ENCODE measurements around the gene PNPO.
"Not testable (repeated sequence)": the region's sequence is repeated elsewhere in the genome, so short reads cannot be mapped to it uniquely, and the experiment has no call there.

The PNPO gene

DNA sequence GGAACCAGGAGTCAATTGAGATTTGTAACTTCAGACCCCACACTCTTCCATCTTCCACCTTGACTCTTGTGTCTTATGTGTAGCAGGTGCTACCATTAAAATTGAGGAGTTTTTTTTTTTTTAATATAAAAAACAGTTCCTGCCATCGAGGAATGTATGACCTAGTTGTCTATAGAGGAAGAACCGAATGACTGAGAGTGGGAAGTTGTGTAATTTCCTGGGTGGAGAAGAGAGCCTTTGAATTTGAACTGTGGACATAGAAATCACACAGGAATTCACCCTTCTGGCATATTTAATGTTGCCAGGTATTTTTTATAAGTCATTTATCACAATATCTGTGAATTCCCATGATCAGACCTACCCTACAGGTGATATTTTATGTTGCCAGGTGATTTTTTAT lies 23.4 kb upstream of the PNPO start:
- DNase-seq (ENCODE audit: low read depth, low spot score) = no peak

DNA sequence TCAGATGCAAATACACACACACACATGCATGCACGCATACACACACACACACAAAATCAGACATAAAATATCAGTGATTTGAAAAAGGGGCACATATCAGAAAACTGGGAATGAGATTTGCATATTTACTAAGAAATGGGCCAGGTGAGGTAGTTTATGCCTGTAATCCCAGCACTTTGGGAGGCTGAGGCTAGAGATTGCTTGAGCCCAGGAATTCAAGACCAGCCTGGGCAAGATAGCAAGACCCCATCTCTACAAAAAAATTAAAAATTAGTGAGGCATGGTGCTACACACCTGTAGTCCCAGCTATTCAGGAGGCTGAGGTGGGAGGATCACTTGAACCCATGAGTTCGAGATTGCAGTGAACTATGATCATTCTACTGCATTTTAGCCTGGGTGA lies 22.4 kb upstream of the PNPO start:
- no peak for DNase-seq (ENCODE audit: low read depth, low spot score)

DNA sequence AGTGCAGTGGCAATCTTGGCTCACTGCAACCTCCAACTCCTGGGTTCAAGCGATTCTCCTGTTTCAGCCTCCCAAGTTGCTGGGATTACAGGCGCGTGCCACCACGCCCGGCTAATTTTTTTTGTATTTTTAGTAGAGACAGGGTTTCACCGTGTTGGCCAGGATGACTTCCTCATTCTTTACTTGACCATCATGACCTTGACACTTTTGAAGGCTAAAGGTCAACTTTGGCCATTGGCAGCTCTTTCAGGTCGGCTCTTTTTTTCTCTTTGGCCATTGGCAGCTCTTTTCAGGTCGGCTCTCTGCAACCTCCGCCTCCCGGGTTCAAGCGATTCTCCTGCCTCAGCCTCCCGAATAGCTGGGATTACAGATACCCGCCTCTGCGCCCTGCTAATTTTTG lies 21.5 kb upstream of the PNPO start:
- DNase-seq (ENCODE audit: low read depth, low spot score) = not testable (repeated sequence)

DNA sequence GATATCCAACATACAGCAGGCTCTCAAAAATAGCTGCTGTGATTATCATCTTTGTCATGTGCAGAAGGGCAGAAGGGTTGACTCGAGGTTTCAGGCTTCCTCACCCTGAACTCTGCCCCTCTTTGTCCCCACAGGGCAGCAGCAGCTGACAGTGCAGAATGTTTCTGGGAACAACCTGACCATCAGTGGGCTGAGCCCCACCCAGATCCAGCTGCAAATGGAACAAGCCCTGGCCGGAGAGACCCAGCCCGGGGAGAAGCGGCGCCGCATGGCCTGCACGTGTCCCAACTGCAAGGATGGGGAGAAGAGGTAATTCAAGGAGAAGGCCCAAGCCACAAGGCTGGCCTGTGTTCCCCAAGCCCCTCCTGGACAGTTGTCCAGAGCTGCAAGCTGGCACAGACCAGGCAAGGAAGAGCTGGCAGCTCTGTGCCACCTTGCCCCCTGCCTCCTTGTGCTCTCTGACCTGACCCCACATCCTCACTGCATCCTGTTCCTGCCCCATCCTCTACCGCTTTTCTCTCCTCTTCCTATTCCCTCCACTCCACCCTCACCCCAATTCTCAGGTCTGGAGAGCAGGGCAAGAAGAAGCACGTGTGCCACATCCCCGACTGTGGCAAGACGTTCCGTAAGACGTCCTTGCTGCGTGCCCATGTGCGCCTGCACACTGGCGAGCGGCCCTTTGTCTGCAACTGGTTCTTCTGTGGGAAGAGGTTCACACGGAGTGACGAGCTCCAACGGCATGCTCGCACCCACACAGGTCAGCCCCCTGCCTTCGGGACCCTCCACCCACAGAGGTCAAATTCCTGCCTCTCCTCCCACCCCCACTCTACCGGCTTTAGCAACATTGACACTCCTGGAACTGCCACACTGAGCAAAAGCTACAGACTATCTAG lies 16.3 kb upstream of the PNPO start:
- DNase-seq (ENCODE audit: low read depth, low spot score) = no peak

DNA sequence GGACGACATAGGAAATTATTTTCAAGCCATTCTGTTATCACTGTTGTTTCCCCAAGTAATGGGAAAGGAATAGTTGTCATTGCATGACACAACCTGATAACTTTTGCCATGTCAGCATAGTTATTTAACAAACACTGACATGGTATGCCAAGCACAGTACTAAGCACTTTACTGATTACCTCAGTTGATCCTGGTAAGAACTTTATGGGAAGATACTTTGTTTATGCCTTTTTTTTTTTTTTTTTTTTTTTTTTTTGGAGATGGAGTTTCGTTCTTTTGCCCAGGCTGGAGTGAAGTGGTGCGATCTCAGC lies 15.7 kb upstream of the PNPO start:
- DNase-seq (ENCODE audit: low read depth, low spot score) = no peak

DNA sequence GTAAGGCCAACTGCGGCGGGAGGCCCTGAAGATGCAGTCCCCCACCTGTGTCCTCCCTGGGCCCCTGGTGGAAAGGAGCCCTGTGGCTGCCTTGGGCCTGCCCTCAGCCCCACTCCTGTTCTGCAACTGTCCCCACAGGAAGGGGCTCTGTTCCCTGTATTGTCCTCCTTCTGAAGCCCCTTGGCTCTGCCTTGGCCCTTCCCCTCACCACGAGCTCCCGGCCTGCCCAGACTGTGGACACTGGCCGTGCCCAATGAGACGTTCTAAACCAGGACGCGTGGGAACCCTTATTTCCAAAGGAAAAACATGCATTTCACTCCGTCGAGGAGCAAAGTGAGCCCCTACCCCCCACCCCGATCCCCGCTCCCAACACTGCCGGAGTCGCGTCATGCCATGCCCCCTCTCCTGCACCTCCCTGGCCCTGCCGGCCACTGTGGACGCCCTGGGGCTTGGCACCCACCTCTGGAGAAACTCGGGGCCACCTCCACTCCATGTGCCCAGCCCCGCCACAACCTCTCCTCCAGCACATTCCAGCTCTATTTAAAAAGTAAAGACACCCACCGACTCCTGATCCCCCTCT lies 13.5 kb upstream of the PNPO start:
- no peak for DNase-seq (ENCODE audit: low read depth, low spot score)

DNA sequence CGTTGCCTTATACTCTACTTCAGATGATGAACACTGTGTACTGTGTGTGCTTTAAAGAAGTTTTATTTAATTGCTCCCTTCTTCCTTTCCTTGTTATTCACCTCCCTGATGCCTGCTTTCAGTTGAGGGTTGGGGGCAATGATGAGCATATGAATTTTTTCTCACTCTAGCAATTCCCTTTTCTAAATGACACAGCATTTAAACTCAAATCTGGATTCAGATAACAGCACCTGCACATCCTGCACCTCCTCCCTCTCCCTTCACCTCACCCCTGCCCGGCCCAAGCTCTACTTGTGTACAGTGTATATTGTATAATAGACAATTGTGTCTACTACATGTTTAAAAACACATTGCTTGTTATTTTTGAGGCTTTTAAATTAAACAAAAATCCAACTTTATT lies 13.0 kb upstream of the PNPO start:
- DNase-seq (ENCODE audit: low read depth, low spot score) = no peak

DNA sequence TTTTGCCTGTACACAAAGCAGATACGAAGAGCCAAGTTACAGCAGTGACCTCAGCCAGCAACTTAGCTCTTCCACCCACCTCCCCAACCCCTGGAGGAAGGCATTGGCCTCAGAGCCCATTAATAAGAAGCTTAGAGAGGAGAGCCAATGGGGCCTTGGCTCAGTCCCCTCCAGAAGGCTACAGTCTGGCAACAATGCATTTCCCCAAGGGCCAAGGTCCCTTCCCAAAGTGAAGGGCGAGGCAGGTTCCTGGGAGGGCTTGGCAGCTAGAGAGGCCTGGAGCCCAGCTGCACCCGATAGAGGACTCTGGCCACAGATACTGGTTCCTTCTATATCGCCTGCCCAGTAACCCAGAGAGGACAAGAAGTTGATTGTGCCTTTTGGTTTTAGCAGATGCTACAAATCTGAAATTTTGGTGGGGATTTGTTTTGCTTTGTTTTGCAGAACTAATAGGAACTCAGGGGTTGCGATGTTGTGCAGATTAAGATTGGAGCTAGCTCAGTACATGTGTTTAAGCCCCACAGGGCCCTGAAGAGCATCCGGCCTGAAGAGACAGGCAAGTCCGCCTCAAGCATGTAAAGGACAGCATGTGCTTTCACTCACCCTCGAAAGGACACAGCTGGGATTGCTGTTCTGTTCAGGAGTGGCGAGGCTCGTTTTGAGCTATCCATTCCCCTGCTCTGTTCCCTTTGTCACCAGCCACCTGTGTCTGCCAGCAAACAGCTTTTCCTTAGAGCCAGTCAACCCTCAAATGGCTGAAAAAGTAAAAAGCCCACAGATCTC lies 12.0 kb upstream of the PNPO start:
- no peak for DNase-seq (ENCODE audit: low read depth, low spot score)

DNA sequence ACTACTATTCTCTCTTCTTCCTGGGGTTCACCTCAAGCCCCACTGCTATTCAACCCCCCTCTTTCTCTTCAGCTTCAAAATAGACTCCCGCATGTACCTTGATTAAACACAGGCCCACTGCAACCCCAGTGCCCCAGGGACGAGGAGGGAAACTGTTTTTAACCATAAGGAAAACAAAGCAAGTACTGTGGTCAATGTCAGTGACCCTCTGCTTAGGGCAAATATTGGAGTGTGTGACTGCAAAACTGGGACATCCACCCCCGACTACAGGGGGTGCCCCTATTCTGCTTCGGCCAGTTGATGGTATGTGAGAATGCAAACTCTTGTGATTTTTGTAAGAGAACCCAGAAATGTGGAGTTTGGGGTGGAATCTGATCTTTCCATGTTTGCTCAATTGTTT lies 9.5 kb upstream of the PNPO start:
- DNase-seq (ENCODE audit: low read depth, low spot score) = no peak

DNA sequence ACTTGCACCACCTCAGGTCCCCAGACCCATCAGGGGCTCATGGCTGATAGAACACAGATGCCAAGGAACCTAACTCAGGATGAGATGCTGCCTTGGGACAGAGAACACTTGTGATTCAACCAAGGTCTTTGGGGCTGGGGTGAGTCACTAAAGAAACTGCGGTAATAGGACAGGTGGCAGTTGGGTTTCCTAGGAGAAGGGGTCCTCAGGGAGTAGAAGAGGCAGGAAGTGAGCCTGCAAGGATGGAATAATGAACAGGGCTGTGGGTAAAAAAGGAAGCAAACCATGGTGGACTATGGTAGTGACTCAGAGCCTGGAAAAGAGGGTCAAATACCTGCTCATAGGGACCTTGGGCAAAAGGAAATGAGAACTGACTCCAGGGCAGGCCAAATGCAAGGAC lies 6.5 kb upstream of the PNPO start:
- DNase-seq (ENCODE audit: low read depth, low spot score) = no peak

DNA sequence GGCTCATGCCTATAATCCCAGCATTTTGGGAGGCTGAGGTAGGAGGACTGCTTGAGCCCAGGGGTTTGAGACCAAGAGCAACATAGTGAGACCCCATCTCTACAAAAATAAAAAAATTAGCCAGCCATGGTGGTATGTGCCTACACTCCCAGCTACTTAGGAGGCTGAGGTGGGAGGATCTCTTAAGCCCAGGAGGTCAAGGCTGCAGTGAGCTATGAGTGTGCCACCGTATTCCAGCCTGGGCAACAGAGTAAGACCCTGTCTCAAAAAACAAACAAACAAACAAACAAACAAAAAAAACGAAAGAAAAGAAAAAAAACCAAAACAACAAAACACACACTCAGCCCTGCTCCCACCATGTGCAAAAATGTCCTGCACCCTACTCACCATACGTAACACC lies 5.9 kb upstream of the PNPO start:
- not testable (repeated sequence) for DNase-seq (ENCODE audit: low read depth, low spot score)

DNA sequence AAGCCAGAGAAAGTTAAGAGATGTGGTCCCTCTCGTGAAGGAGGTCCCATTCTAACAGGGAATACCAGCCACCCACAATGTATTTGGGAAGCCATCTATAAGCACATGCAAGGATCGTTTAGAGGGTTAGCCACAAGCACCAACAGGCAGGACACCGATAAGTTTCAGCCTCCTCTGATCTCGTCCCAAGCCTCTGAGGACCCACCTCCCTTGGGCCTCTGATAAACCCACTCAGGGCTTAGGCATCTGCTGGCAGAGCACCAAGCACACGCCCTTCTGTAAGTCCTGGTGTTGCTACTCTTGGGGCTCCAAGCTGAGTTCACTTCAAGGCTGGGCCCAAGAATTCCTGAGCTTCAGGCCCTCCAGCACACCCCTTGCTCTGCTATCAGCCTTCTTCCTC lies 5.4 kb upstream of the PNPO start:
- DNase-seq (ENCODE audit: low read depth, low spot score) = no peak

DNA sequence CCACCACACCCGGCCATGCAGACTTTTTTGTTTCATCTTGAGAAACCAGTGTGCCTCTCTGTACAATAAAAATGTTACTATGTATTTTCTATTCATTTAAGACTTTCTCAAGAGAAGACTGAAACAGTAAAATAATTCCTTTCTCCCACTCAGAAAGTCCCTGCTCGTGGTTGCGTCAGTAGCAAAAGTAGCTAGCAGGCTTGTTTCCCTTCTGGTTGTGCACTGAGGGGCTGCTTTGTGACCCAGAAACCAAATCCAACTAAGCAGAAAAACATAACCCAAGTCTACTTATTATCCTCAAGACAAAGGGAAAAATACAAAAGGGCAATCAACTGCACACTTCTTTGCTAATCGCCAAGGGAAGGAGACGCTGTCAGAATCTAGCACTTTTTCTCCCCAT lies 3.4 kb upstream of the PNPO start:
- DNase-seq (ENCODE audit: low read depth, low spot score) = no peak

DNA sequence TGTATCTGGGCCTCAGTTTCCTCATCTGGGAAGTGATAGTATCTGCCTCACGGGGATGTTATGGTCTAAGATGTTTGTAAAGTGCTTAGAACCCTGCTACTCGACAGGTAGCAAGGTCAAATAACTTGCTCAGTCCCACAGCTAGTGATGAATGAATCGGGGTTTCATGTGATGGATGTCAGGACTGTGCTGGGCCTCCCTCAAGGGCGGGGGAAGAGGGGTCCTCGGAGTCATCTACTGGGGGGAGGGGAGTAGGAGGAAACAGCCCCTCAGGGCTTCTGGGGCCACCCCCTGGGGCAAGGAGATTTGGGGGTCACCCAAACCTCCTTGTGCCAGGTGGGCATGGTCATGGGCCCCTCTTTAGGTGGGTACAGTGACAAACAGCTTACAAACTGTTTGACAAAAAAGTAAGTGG lies 732 bp downstream of the PNPO start:
- no peak for DNase-seq (ENCODE audit: low read depth, low spot score)

DNA sequence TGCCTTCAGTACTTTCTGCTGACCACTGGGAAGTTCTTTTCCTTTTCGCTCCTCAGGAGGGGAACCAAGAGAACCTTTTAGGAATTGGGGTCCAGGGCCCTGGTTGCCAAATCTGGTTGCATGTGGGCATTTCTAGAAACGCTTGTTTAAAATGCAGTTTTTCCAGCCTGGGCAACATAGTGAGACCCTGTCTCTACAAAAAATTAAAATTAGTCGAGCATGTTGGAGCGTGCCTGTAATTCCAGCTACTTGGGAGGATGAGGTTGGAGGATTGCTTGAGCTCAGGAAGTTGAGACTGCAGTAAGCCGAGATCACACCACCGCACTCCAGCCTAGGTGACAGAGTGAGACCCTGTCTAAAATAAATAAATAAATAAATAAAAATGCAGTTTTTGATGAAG lies 1.2 kb downstream of the PNPO start:
- no peak for DNase-seq (ENCODE audit: low read depth, low spot score)

DNA sequence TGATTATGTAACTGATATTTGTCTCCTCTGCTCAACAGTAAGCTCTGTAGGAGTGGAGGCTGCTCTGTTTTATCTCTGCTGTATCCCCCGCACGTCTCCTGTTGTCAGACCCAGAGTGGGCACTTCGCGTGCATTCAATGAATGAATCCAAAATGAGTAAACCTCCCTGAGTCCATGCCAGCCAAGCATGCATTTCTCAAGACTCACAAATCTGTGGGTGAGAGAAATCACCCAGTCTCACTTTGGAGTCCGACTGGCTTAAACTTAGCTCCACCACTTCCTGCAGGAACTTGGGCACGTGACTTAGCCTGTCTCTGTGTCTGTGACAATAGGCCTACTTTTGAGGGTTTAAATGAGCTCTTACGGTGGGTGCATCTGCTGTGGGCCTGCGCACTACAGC lies 3.7 kb downstream of the PNPO start:
- no peak for DNase-seq (ENCODE audit: low read depth, low spot score)

DNA sequence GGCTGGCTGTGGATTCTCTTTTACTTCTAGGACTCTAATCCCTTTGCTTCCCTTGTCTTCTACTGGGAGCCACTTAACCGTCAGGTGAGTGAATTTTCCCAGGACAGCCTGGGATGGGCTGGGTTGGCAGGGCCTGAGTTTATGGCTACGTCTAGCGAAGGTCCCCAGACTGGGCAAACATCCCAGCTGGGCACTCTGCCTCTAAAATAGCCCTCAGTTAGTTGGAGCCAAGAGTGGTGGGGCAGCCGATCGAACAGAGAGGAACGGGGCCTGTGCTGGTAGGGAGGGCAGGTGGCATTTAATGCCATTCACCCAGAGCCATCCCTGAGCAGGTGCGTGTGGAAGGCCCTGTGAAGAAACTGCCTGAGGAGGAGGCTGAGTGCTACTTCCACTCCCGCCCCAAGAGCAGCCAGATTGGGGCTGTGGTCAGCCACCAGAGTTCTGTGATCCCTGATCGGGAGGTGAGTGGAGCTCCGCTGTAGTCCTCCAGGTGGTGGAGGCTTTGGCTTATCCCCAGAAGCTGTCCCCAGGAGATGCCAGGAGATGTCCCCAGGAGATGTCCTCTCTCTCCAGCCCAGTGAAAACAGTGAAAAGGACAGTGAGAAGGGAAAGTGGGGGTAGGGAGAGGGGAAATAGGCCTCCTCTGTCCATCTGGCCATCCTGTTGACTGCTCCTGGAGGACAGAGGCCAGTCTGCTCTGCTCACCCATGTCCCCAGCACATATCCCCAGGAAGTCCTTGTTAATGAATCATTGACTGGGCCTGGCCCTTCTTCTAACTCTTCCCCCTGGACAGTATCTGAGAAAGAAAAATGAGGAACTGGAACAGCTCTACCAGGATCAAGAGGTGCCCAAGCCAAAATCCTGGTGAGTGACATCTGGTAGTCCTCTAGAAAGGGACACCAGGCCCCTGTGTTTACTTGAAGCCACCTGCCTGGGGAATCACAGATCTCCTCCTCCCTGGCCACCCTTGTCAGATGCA lies 4.4 kb downstream of the PNPO start:
- no peak for DNase-seq (ENCODE audit: low read depth, low spot score)

DNA sequence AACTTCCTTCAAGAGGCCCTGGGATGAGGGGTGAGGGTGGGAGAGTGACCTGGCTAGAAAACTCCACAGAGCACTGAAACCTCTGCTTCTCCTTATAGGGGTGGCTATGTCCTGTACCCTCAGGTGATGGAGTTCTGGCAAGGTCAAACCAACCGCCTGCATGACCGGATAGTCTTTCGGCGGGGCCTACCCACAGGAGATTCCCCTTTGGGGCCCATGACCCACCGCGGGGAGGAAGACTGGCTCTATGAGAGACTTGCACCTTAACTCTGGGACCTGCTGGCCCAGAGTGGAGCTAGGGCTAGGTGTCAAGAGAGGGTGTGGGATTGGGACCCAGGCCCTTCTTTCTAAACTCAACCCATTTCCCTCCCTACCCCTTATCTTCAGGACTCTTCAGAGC lies 5.1 kb downstream of the PNPO start:
- DNase-seq (ENCODE audit: low read depth, low spot score) = no peak

DNA sequence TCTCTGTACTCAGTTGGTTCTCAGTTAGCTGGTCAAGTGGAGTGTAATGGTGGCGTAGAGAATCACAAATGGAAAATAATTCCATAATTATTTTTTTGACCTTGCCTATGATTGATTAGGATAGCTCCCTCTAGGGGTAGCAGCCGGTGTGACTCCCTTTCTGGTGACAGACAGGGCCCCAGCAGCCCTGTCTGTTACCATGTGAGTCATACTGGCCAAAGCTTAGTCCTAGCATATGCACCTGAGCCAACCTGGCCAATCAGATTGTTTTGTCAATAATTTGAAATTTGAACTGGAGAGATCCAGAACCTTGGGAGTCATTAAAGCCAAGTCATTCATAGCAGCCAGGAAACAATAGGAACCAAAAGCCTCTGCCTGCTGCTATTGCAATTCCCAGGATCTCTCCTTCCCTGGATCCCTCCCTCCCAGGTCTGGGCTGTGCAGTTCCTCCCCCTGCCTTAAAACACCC lies 5.6 kb downstream of the PNPO start:
- peak; percentile 88 for DNase-seq (ENCODE audit: low read depth, low spot score)

DNA sequence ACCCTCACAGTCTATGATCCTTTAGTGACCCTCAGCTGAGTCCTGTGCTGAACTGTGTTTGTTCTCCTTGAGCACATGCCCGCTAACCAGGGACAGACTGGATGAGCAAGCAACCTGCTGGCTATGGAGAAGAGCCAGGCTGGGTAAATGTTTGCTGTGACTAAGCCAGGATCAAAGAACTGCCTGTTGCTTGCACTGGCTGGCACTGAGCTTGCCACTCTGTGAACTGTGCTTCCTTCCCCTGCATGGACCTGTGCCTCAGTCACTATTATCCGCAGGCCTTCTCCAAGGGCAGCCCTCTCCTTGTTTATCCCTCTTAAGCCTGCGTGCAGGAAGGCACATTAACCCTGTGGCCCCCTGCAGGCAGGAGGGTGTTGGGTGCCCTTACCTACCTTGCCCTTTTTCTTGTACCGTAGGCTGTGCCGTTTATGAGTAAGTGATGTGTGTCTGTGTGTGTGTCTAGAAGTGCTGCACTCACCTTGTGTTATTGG lies 7.4 kb downstream of the PNPO start:
- no peak for DNase-seq (ENCODE audit: low read depth, low spot score)

DNA sequence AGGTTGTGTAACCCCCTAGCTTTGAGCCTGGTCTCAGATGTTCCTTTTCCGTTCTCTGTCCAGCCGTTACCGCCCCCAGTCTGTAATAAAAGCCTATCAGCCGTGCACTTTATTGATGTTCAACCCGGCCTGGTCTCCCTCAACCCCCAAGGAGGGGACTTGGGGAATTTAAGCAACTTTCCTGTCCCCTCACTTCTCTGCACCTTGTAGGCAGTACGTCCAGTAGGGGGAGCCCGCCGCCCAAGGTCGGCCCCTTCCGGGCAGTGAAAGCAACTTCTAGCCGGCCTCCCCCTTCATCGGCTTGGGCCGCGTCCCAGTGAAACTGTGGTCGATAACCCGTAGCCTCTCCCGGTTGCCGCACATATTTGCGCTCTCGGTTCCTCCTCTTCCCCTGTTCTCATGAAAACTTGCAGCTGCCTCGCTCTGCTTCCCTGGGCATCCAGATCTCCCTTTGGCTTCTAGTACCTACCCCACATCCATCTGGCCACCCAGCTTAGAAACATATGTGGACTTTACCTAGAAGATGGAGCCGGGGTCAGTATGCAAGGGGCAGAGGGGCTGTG lies 7.9 kb downstream of the PNPO start:
- DNase-seq (ENCODE audit: low read depth, low spot score) = peak; percentile 90
